CD4-positive, alpha-beta T cell treated with Interleukin-2 at 100 ng/mL for 4 hours (primary cell): ENCODE data around the gene ANAPC13.

Experiments used
- DNase-seq: peaks from one replicate; pipeline ENCODE4 v3.0.0-alpha.2; 2020; ENCODE audit warnings: low spot score

ANAPC13 gene

GRCh38 chr3:134482622-134483021 lies 3.2 kb downstream of the ANAPC13 start:
- DNase-seq, result no peak

GRCh38 chr3:134481166-134481565 lies 4.6 kb downstream of the ANAPC13 start:
- DNase-seq, result no peak

- DNase-seq, result no peak
Measured at GRCh38 chr3:134480546-134480945, 5.2 kb downstream of the ANAPC13 start.

- DNase-seq, result no peak
Measured at GRCh38 chr3:134477938-134478337, 7.8 kb downstream of the ANAPC13 start.

GRCh38 chr3:134477002-134477401 lies 8.8 kb downstream of the ANAPC13 start:
- no peak for DNase-seq

- no peak for DNase-seq
Measured at GRCh38 chr3:134476306-134476705, 9.5 kb downstream of the ANAPC13 start.

- DNase-seq, result no peak
Measured at GRCh38 chr3:134474956-134475355, 10.8 kb downstream of the ANAPC13 start.

GRCh38 chr3:134473868-134474546 lies 11.8 kb downstream of the ANAPC13 start:
- peak; percentile 83 for DNase-seq

GRCh38 chr3:134472831-134473230 lies 13.0 kb downstream of the ANAPC13 start:
- DNase-seq, result no peak

- DNase-seq, result no peak
Measured at GRCh38 chr3:134471521-134472193, 14.1 kb downstream of the ANAPC13 start.

GRCh38 chr3:134468519-134468918 lies 17.3 kb downstream of the ANAPC13 start:
- DNase-seq, result no peak

- no peak for DNase-seq
Measured at GRCh38 chr3:134466331-134466730, 19.5 kb downstream of the ANAPC13 start.

- DNase-seq, result no peak
Measured at GRCh38 chr3:134464689-134465365, 21.0 kb downstream of the ANAPC13 start.

GRCh38 chr3:134464064-134464688 lies 21.6 kb downstream of the ANAPC13 start:
- DNase-seq, result no peak

GRCh38 chr3:134463676-134464063 lies 22.1 kb downstream of the ANAPC13 start:
- no peak for DNase-seq

- no peak for DNase-seq
Measured at GRCh38 chr3:134462331-134462941, 23.3 kb downstream of the ANAPC13 start.

- DNase-seq, result no peak
Measured at GRCh38 chr3:134460965-134461364, 24.8 kb downstream of the ANAPC13 start.

GRCh38 chr3:134459562-134459961 lies 26.2 kb downstream of the ANAPC13 start:
- DNase-seq, result no peak

- no peak for DNase-seq
Measured at GRCh38 chr3:134458406-134458945, 27.3 kb downstream of the ANAPC13 start.

- DNase-seq, result no peak
Measured at GRCh38 chr3:134457376-134458074, 28.3 kb downstream of the ANAPC13 start.

GRCh38 chr3:134453631-134454030 lies 32.2 kb downstream of the ANAPC13 start:
- DNase-seq, result no peak
